Mesenchymal stem cell (in vitro differentiated cells and primary cell): ENCODE data around the gene CELF5.

Source experiments
- DNase-seq: peaks from one replicate; pipeline ENCODE4 v3.0.0-alpha.2; 2013
- H2AFZ ChIP-seq: one replicate; pipeline ENCODE4 v1.6.1; 2013; ENCODE audit warnings: low read depth, mild to moderate bottlenecking, control low read depth, inconsistent platforms, low read length, moderate library complexity
- H2AK5ac ChIP-seq: 2 replicates; pipeline ENCODE4 v1.6.1; 2013; ENCODE audit warnings: low read length, moderate library complexity, mild to moderate bottlenecking, inconsistent platforms; ENCODE audit not compliant: severe bottlenecking
- H2BK120ac ChIP-seq: one replicate; pipeline ENCODE4 v1.6.1; 2013; ENCODE audit warnings: low read depth, mild to moderate bottlenecking, inconsistent platforms, low read length, moderate library complexity
- H2BK12ac ChIP-seq, 2 experiments: one replicate each; pipeline ENCODE4 v1.6.1; 2013; ENCODE audit warnings: inconsistent platforms in 2 of 2, low read length in 2 of 2, mild to moderate bottlenecking in 2 of 2, moderate library complexity in 2 of 2, control low read depth in 1 of 2
- H2BK15ac ChIP-seq: one replicate; pipeline ENCODE4 v1.6.1; 2013; ENCODE audit warnings: mild to moderate bottlenecking, low read depth, inconsistent platforms; ENCODE audit not compliant: poor library complexity, severe bottlenecking
- H2BK5ac ChIP-seq: 2 replicates; pipeline ENCODE4 v1.6.1; 2013; ENCODE audit warnings: low read depth, mild to moderate bottlenecking, low read length, control low read depth, inconsistent platforms; ENCODE audit not compliant: poor library complexity, severe bottlenecking
- H3K14ac ChIP-seq, 2 experiments: one replicate each; pipeline ENCODE4 v1.6.1; 2013; ENCODE audit warnings: inconsistent platforms in 2 of 2, low read length in 2 of 2, control low read depth in 1 of 2, mild to moderate bottlenecking in 1 of 2, moderate library complexity in 1 of 2
- H3K18ac ChIP-seq, 2 experiments: one replicate each; pipeline ENCODE4 v1.6.1; 2013; ENCODE audit warnings: inconsistent platforms in 2 of 2, low read length in 2 of 2, control low read depth in 1 of 2, low read depth in 1 of 2, mild to moderate bottlenecking in 1 of 2
- H3K23ac ChIP-seq, 2 experiments: one replicate each; pipeline ENCODE4 v1.6.1; 2013; ENCODE audit warnings: inconsistent platforms in 2 of 2, low read length in 2 of 2, mild to moderate bottlenecking in 2 of 2, moderate library complexity in 2 of 2, control low read depth in 1 of 2
- H3K27ac ChIP-seq: 2 replicates; pipeline ENCODE4 v1.5.1; 2013; ENCODE audit warnings: mild to moderate bottlenecking, moderate library complexity, low read length, control low read depth, inconsistent platforms; ENCODE audit not compliant: poor library complexity, severe bottlenecking
- H3K27me3 ChIP-seq, 2 experiments: 2 replicates each; pipeline versions ENCODE4 v1.6.1 to v1.7.0; 2013; ENCODE audit warnings: low read length in 2 of 2, mild to moderate bottlenecking in 2 of 2, moderate library complexity in 2 of 2, control low read depth in 1 of 2, inconsistent platforms in 1 of 2; ENCODE audit not compliant: control insufficient read depth in 1 of 2, insufficient read depth in 1 of 2
- H3K36me3 ChIP-seq, 2 experiments: 2 replicates each; pipeline versions ENCODE4 v1.6.1 to v1.7.0; 2013; ENCODE audit warnings: low read length in 2 of 2, control low read depth in 1 of 2, inconsistent platforms in 1 of 2, low read depth in 1 of 2, mild to moderate bottlenecking in 1 of 2; ENCODE audit not compliant: insufficient read depth in 2 of 2, control insufficient read depth in 1 of 2
- H3K4ac ChIP-seq, 2 experiments: one replicate each; pipeline ENCODE4 v1.6.1; 2013; ENCODE audit warnings: inconsistent platforms in 2 of 2, low read length in 2 of 2, mild to moderate bottlenecking in 2 of 2, moderate library complexity in 2 of 2, control low read depth in 1 of 2, low read depth in 1 of 2
- H3K4me1 ChIP-seq: 2 replicates; pipeline ENCODE4 v1.6.1; 2013; ENCODE audit warnings: low read depth, low read length, control low read depth; ENCODE audit not compliant: control insufficient read depth, insufficient read depth
- H3K4me2 ChIP-seq: 2 replicates; pipeline ENCODE4 v1.6.1; 2013; ENCODE audit warnings: low read length, mild to moderate bottlenecking, inconsistent platforms; ENCODE audit not compliant: poor library complexity, severe bottlenecking
- H3K4me3 ChIP-seq, 2 experiments: 2 replicates each; pipeline versions ENCODE4 v1.5.1 to v1.7.0; 2013; ENCODE audit warnings: low read length in 2 of 2, mild to moderate bottlenecking in 2 of 2, control low read depth in 1 of 2, low read depth in 1 of 2; ENCODE audit not compliant: insufficient read depth in 1 of 2
- H3K79me1 ChIP-seq: replicated peaks from 2 replicates; pipeline ENCODE4 v1.6.1; 2013; ENCODE audit warnings: mild to moderate bottlenecking, control low read depth, low read length, inconsistent platforms; ENCODE audit not compliant: poor library complexity, severe bottlenecking
- H3K9ac ChIP-seq: 2 replicates; pipeline ENCODE4 v1.7.0; 2013; ENCODE audit warnings: mild to moderate bottlenecking, low read length, moderate library complexity
- H3K9me3 ChIP-seq: 2 replicates; pipeline ENCODE4 v1.7.0; 2013; ENCODE audit warnings: mild to moderate bottlenecking, low read length; ENCODE audit not compliant: control insufficient read depth
- H4K8ac ChIP-seq: one replicate; pipeline ENCODE4 v1.6.1; 2013; ENCODE audit warnings: inconsistent platforms, mild to moderate bottlenecking, low read length, moderate library complexity
- H4K91ac ChIP-seq: one replicate; pipeline ENCODE4 v1.6.1; 2013; ENCODE audit warnings: mild to moderate bottlenecking, low read length, inconsistent platforms
- WGBS: methylation state at CpG from one replicate; pipeline ENCODE4 v1.1.7; 2013; ENCODE audit warnings: mixed read lengths; 5-methylcytosine and 5-hydroxymethylcytosine counted together

Gene CELF5

GRCh38 chr19:3315676-3315973 lies 91.2 kb downstream of the CELF5 start:
- 85% methylated on average over 7 of the region's 7 CpGs for WGBS
- Histone ChIP-seq H3K27me3 (peaks cover 21 to 68% of the 10 kb centered on the region in 2 experiments), H2BK120ac (no peak overlapping the region)

GRCh38 chr19:3316132-3316648 lies 91.7 kb downstream of the CELF5 start:
- Histone ChIP-seq H4K8ac (no peak overlapping the region), H3K4me3 (no peak overlapping the region), H2AFZ (no peak overlapping the region), H2AK5ac (no peak overlapping the region), H3K14ac (no peak overlapping the region), H3K9ac (no peak overlapping the region), H3K9me3 (no peaks in the 10 kb centered on the region), H3K18ac (no peak overlapping the region), H2BK5ac (no peak overlapping the region), H3K4ac (no peak overlapping the region), H3K27me3 (peaks cover 21 to 70% of the 10 kb centered on the region in 2 experiments), H2BK15ac (no peak overlapping the region), H4K91ac (no peak overlapping the region), H3K23ac (no peak overlapping the region), H3K4me2 (no peak overlapping the region), H3K27ac (no peak overlapping the region), H3K79me1 (no peaks in the 10 kb centered on the region), H2BK12ac (no peak overlapping the region), H3K36me3 (no peaks in the 10 kb centered on the region), H2BK120ac (no peak overlapping the region), H3K4me1 (peaks cover 1% of the 10 kb centered on the region)
- 89% methylated on average over 11 of the region's 11 CpGs for WGBS
- DNase-seq, result no peak

More at GRCh38 chr19:3315676-3315973, 91.2 kb downstream of the CELF5 start:
- H3K27ac ChIP-seq, result no peak overlapping the region
- no peak overlapping the region for H2BK12ac ChIP-seq
- H2AFZ ChIP-seq, result no peak overlapping the region
- no peaks in the 10 kb centered on the region for H3K36me3 ChIP-seq
- H3K4ac ChIP-seq, result no peak overlapping the region
- H3K4me2 ChIP-seq, result no peak overlapping the region
- H4K8ac ChIP-seq, result no peak overlapping the region
- H4K91ac ChIP-seq, result no peak overlapping the region
- no peak overlapping the region for H2BK5ac ChIP-seq
- no peak overlapping the region for H3K14ac ChIP-seq
- H2BK15ac ChIP-seq, result no peak overlapping the region
- H3K4me1 ChIP-seq, result peaks cover 1% of the 10 kb centered on the region
- H3K4me3 ChIP-seq, result no peak overlapping the region
- no peak overlapping the region for H2AK5ac ChIP-seq
- H3K79me1 ChIP-seq, result no peaks in the 10 kb centered on the region
- no peaks in the 10 kb centered on the region for H3K9me3 ChIP-seq
- H3K9ac ChIP-seq, result no peak overlapping the region
- no peak overlapping the region for H3K23ac ChIP-seq
- no peak for DNase-seq
- H3K18ac ChIP-seq, result no peak overlapping the region

- peaks cover 1% of the 10 kb centered on the region for H3K4me1 ChIP-seq
- H3K4ac ChIP-seq, result no peak overlapping the region
- no peak overlapping the region for H3K23ac ChIP-seq
- no peak overlapping the region for H2AK5ac ChIP-seq
- H3K18ac ChIP-seq, result no peak overlapping the region
- H4K8ac ChIP-seq, result no peak overlapping the region
- H2AFZ ChIP-seq, result no peak overlapping the region
- H3K9ac ChIP-seq, result no peak overlapping the region
- H3K27ac ChIP-seq, result no peak overlapping the region
- H3K14ac ChIP-seq, result no peak overlapping the region
- peaks cover 21 to 70% of the 10 kb centered on the region in 2 experiments for H3K27me3 ChIP-seq
- no peak overlapping the region for H4K91ac ChIP-seq
- H3K4me3 ChIP-seq, result no peak overlapping the region
- no peak overlapping the region for H2BK120ac ChIP-seq
- 94% methylated on average over 5 of the region's 5 CpGs for WGBS
- no peaks in the 10 kb centered on the region for H3K36me3 ChIP-seq
- H2BK12ac ChIP-seq, result no peak overlapping the region
- H3K9me3 ChIP-seq, result no peaks in the 10 kb centered on the region
- no peak overlapping the region for H2BK15ac ChIP-seq
- H3K79me1 ChIP-seq, result no peaks in the 10 kb centered on the region
- no peak overlapping the region for H2BK5ac ChIP-seq
- no peak overlapping the region for H3K4me2 ChIP-seq
- DNase-seq, result no peak
Measured at GRCh38 chr19:3316659-3317207, 92.3 kb downstream of the CELF5 start.

GRCh38 chr19:3319643-3320353 lies 95.3 kb downstream of the CELF5 start:
- Histone ChIP-seq H3K18ac (no peak overlapping the region), H2BK15ac (no peak overlapping the region), H3K9ac (no peak overlapping the region), H3K4ac (no peak overlapping the region), H3K14ac (no peak overlapping the region), H2BK120ac (no peak overlapping the region), H3K9me3 (no peaks in the 10 kb centered on the region), H3K36me3 (no peaks in the 10 kb centered on the region), H2BK5ac (no peak overlapping the region), H3K79me1 (no peaks in the 10 kb centered on the region), H3K4me3 (peak overlapping the region in 1 of 2 experiments; percentile 29), H4K8ac (no peak overlapping the region), H4K91ac (no peak overlapping the region), H3K4me1 (no peaks in the 10 kb centered on the region), H2BK12ac (no peak overlapping the region), H3K27me3 (peaks cover 16 to 60% of the 10 kb centered on the region in 2 experiments), H2AK5ac (no peak overlapping the region), H2AFZ (no peak overlapping the region), H3K27ac (no peak overlapping the region), H3K4me2 (no peak overlapping the region), H3K23ac (no peak overlapping the region)
- DNase-seq, result no peak
- WGBS, result 66% methylated on average over 18 of the region's 18 CpGs
